Measurements from ENCODE around the gene KLHL29.

- TF ChIP-seq POLR2AphosphoS5 (IDR thresholded peaks at IDR 0.05) (no peak), CTCF (IDR thresholded peaks at IDR 0.05 in 8 of 11, conservative IDR thresholded peaks at IDR 0.05 in 3 of 11) (no peak), POLR2A (IDR thresholded peaks at IDR 0.05) (no peak)
Observed at GRCh38 chr2:23553561-23553960, 168.6 kb downstream of the KLHL29 start.
